Brain microvascular endothelial cell (primary cell): Measurements from ENCODE around the gene THBS1.

ENCODE experiments used
- DNase-seq: peaks from one replicate; pipeline ENCODE4 v3.0.0-alpha.2; 2020
- H3K27ac ChIP-seq: fragments of 250-450 bp; sonication (Bioruptor Pico); 2 replicates; pipeline ENCODE4 v1.5.1; 2020; ENCODE audit warnings: mild to moderate bottlenecking, moderate library complexity
- H3K27me3 ChIP-seq: fragments of 250-450 bp; sonication (Bioruptor Pico); replicated peaks from 2 replicates; pipeline ENCODE4 v1.5.1; 2020; ENCODE audit warnings: mild to moderate bottlenecking
- H3K36me3 ChIP-seq: fragments of 250-450 bp; sonication (Bioruptor Pico); replicated peaks from 2 replicates; pipeline ENCODE4 v1.5.1; 2020; ENCODE audit warnings: mild to moderate bottlenecking
- H3K4me3 ChIP-seq: 2 replicates; pipeline ENCODE4 v1.5.1; 2011; ENCODE audit warnings: low read depth, mild to moderate bottlenecking, control low read depth, low read length, moderate library complexity
- CTCF ChIP-seq: IDR thresholded peaks from 2 replicates; pipeline ENCODE4 v1.5.1; 2011; ENCODE audit warnings: low read depth, mild to moderate bottlenecking, moderate library complexity, low read length, control low read depth, inconsistent platforms; ENCODE audit errors: missing control alignments
- in situ Hi-C: cut with HindIII; loops from 2 replicates; pipeline ENCODE4 v1.10.0; 2017; ENCODE audit warnings: low sequenced_read_pairs, low pct_ligation_motif_present

THBS1 gene

GRCh38 chr15:39625856-39626255 lies 45.0 kb downstream of the THBS1 start:
- no peak for TF ChIP-seq CTCF
- no peaks in the 10 kb centered on the region for H3K27me3 ChIP-seq
- H3K27ac ChIP-seq, result peak overlapping the region; percentile 83
- in situ Hi-C loops, result no loop called here
- no peak overlapping the region for H3K4me3 ChIP-seq
- DNase-seq, result no peak
- no peaks in the 10 kb centered on the region for H3K36me3 ChIP-seq

DNA sequence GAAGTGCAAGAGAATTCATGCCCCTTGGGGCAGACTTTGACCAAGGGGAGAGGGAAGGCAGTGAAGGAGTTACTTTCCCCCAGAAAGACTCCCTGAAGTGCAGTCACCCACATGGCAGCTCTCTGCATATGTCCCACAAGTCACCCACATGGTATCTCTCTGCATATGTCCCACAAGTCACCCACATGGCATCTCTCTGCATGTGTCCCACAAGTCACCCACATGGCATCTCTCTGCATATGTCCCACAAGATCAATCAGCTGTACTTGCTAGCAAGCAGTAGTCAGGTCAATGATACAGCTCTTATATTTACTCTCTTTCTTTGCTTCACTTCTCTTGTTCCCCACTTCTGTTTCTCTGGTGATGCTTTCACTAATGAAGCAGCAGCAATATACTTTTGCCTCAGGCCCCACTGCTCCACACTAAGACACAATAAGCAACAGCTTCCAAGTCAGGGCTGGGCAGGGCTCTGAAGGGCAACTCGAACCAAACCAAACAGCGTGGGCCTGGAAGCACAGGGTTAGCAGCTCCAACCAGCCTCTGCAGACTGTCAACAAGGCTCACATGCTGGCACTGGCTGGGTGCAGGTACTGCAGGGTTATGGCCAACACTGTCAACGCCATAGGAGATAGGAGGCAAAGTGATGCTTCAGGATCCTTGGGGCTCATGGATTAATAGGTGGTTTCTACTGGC lies 46.7 kb downstream of the THBS1 start:
- TF ChIP-seq CTCF, result no peak
- in situ Hi-C loops, result no loop called here
- no peak for DNase-seq
- Histone ChIP-seq H3K27ac (no peak overlapping the region), H3K36me3 (no peaks in the 10 kb centered on the region), H3K27me3 (no peaks in the 10 kb centered on the region), H3K4me3 (no peak overlapping the region)

DNA sequence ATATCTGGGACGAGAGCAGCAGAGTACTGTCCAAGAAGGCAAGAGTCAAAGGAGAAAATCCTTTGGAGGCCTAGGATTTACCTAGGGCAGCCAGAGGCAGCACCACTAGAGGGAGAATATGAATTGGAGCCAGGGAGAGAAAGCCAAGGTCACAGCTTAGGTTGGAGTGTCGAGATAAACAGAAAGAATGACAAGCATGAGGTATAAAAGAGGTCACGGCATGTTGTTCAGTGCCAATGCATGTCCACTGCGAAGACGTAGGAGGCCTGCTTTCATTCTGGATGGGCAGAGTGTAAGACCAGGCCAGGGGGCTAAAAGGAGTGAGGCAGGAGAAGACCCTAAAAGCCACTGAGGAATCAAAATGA lies 47.2 kb downstream of the THBS1 start:
- Histone ChIP-seq H3K36me3 (no peaks in the 10 kb centered on the region), H3K27me3 (no peaks in the 10 kb centered on the region), H3K27ac (no peak overlapping the region), H3K4me3 (no peak overlapping the region)
- TF ChIP-seq CTCF, result peak; percentile 47
- DNase-seq, result no peak
- in situ Hi-C loops, result no loop called here

GRCh38 chr15:39628546-39629257 lies 47.8 kb downstream of the THBS1 start:
- H3K27ac ChIP-seq, result peak overlapping the region; percentile 51
- TF ChIP-seq CTCF, result no peak
- H3K4me3 ChIP-seq, result no peak overlapping the region
- in situ Hi-C loops, result no loop called here
- no peaks in the 10 kb centered on the region for H3K27me3 ChIP-seq
- H3K36me3 ChIP-seq, result no peaks in the 10 kb centered on the region
- DNase-seq, result no peak

GRCh38 chr15:39629371-39629770 lies 48.5 kb downstream of the THBS1 start:
- in situ Hi-C loops, result no loop called here
- DNase-seq, result no peak
- Histone ChIP-seq H3K27ac (peak overlapping the region; percentile 51), H3K27me3 (no peaks in the 10 kb centered on the region), H3K36me3 (no peaks in the 10 kb centered on the region), H3K4me3 (no peak overlapping the region)
- TF ChIP-seq CTCF, result no peak
